ENCODE data around the gene CHST8.

The CHST8 gene

GRCh38 chr19:33675501-33676124 lies 53.9 kb downstream of the CHST8 start:
- no peak for DNase-seq

GRCh38 chr19:33676999-33677665 lies 55.4 kb downstream of the CHST8 start:
- DNase-seq: no peak

GRCh38 chr19:33677745-33678426 lies 56.1 kb downstream of the CHST8 start:
- no peak for DNase-seq

- no peak for DNase-seq
These were observed 57.2 kb downstream of the CHST8 start for GRCh38 chr19:33678796-33679585.

- no peak for DNase-seq
These were observed 57.9 kb downstream of the CHST8 start for GRCh38 chr19:33679696-33680095.

- no peak for DNase-seq
These were observed 59.4 kb downstream of the CHST8 start for GRCh38 chr19:33681081-33681680.

- peak; percentile 25 for DNase-seq
These were observed 62.3 kb downstream of the CHST8 start for GRCh38 chr19:33683881-33684537.

GRCh38 chr19:33684538-33685232 lies 62.9 kb downstream of the CHST8 start:
- no peak for DNase-seq

GRCh38 chr19:33685541-33685940 lies 63.8 kb downstream of the CHST8 start:
- no peak for DNase-seq

GRCh38 chr19:33686262-33686661 lies 64.5 kb downstream of the CHST8 start:
- no peak for DNase-seq

GRCh38 chr19:33686687-33687480 lies 65.1 kb downstream of the CHST8 start:
- DNase-seq: no peak

- DNase-seq: no peak
These were observed 65.9 kb downstream of the CHST8 start for GRCh38 chr19:33687481-33688170.

- DNase-seq: no peak
These were observed 66.6 kb downstream of the CHST8 start for GRCh38 chr19:33688171-33688992.

GRCh38 chr19:33689138-33689746 lies 67.5 kb downstream of the CHST8 start:
- DNase-seq: no peak

GRCh38 chr19:33689868-33690267 lies 68.1 kb downstream of the CHST8 start:
- no peak for DNase-seq

- no peak for DNase-seq
These were observed 68.8 kb downstream of the CHST8 start for GRCh38 chr19:33690378-33691029.

GRCh38 chr19:33691030-33691427 lies 69.3 kb downstream of the CHST8 start:
- no peak for DNase-seq

GRCh38 chr19:33691736-33692135 lies 70.0 kb downstream of the CHST8 start:
- DNase-seq: no peak

All from activated CD4-positive, alpha-beta T cell treated with anti-CD3 and anti-CD28 coated beads, Interleukin-2, Interleukin-6, amounts not matched to agents 100 ng/mL and 50 ng/mL, durations not matched to agents 16 hours and 8 hours (primary cell).